Stimulated activated CD4-positive, alpha-beta T cell treated with anti-CD3 and anti-CD28 coated beads, Interleukin-15, amount 100 ng/mL, for 1 hour (primary cell): ENCODE results near the gene AFF2.

Experiments used
- DNase-seq, 2 donors: peaks; one replicate each; pipeline ENCODE4 v3.0.0-alpha.2; 2020; ENCODE audit warnings: low read depth in 1 of 2, low spot score in 1 of 2

Gene AFF2

DNA sequence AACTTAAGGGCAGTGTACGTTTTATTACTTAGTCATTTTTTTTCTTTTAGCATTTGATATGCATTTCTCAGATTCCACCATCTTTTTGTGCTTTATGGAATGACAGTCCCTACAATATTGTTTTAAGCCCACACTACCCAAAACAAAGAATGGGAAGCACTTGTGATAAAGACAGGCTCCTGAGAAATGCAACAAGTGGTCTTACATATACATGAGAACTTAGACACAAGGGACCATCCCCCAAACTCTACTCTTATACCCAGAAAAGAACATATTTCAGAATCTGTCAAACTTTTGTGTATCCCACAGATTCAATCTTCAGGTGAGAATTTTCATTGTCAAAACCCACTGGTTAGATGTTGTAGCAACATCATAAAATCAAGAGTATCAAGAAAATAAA lies 491.1 kb downstream of the AFF2 start:
- no peak for DNase-seq

DNA sequence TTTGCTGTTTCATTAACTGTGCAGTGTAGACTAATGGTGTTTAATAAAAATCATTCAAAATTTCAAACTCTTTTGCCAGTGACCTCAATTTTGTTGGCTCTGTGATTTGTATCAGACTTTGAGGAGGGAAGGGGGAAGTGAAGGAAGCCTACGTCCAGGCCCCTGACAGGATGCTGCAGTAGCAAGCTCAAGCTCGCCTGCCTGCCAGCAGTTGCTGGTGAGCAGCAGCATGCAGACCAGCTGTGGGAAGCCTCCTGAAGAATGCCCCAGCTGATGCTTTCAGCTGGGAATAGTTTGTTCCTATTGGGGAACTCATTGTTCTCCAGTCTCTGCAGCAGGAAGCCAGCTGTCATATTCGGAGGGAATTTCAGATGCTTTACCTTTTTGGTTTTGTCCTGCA lies 495.2 kb downstream of the AFF2 start:
- DNase-seq = no peak

DNA sequence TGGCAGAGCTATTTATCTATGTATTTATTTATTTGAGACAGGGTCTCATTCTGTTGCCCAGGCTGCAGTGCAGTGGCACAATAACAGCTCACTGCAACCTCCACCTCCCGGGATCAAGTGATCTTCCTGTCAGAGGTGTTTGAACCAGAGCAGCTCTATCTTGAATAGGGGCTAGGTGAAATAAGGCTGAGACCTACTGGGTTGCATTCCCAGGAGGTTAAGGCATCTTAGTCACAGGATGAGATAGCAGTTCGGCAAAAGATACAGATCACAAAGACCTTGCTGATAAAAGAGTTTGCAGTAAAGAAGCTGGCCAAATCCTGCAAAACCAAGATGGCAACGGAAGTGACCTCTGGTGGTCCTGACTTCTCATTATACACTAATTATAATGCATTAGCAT lies 501.9 kb downstream of the AFF2 start:
- no peak for DNase-seq

DNA sequence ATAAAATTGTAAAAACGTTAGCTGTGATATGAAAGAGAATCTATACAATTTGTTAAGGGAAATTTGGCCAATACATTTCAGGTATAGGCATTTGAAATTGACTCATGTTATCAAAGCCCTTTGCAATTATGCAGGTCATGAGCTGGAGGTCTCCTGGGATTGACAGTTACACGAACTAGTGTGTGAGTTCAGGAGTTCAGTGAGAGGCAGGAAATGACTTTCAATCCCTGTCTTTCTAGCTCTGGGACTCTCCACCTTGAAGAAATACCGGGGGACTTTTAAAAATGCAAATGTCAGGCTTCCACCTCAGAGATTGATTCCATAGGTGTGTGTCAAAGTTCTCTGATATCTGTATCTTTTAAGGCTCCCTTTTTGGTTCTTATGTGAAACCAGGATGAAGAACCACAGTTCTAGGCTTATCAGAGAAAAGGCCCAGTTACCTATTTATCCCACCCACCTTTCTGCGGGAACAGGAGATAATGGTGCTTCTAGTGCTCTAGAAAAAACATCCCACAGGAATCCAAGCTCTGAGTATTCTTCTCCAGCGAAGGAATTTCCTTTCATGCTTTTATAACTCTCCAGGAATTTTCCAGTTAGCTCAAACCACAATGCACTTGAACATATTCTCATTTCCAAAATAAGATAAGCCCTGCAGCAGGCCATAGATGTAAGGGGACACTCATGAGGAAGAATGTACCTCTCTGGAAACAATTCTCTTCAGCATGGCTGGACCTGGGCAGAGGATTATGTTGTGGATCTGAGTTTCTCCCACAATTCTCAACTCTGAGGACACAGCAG lies 503.6 kb downstream of the AFF2 start:
- DNase-seq = no peak

DNA sequence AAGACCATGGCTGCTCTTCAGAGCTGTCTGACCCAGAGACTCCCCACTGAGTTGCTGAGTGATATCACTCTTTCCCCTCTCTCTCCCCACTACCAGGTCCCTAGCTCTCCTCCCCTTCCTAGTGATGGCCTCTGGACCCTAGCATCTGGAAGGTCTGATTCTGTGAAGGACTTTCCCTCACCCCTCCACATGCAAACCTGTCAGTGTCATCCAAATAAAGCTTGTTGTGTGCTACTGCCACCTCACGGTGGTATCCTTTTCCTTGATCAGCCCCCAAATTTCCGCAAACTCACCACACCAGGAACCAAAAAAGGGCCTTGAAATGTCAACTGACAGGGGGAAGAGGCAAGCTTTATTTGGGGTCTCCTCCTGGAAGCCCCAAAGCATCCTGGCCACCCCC lies 504.5 kb downstream of the AFF2 start:
- no peak for DNase-seq

DNA sequence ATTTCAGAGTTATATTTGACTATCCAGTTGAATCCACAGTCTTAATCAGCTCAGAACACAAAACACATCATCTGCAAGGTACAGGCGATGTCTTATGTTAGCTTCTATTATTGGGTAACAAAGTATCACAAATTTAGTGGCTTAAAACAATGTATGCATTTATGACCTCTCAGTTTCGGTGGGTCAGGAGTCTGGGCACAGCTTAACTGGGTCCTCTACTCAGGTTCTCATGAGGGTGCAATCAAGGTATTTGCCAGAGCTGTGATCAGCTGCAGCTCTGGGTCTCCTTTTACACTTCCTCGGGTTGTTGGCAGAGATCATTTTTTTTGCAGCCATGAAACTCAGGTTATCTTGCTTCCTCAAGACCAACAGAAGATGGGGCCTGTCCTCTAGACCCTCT lies 505.8 kb downstream of the AFF2 start:
- no peak for DNase-seq

DNA sequence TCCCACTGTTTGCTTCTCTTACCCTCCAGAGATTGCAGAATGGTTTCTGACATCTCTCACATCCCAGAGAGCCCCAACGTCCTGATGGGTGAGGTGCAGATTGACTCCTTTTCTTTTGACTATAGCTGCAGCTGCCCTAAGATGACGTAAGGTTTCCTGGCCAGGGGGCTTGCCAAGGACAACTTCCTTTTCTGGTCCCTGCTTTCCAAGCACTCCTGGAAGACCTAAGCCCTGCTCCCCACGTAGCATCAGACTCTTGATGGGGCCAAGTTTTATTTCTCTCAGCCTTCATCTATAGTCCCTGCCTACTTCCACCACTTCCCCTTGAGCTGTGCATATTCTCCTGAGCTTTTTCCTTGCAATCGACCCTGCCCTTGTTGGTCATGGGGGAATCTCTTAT lies 507.0 kb downstream of the AFF2 start:
- no peak for DNase-seq

DNA sequence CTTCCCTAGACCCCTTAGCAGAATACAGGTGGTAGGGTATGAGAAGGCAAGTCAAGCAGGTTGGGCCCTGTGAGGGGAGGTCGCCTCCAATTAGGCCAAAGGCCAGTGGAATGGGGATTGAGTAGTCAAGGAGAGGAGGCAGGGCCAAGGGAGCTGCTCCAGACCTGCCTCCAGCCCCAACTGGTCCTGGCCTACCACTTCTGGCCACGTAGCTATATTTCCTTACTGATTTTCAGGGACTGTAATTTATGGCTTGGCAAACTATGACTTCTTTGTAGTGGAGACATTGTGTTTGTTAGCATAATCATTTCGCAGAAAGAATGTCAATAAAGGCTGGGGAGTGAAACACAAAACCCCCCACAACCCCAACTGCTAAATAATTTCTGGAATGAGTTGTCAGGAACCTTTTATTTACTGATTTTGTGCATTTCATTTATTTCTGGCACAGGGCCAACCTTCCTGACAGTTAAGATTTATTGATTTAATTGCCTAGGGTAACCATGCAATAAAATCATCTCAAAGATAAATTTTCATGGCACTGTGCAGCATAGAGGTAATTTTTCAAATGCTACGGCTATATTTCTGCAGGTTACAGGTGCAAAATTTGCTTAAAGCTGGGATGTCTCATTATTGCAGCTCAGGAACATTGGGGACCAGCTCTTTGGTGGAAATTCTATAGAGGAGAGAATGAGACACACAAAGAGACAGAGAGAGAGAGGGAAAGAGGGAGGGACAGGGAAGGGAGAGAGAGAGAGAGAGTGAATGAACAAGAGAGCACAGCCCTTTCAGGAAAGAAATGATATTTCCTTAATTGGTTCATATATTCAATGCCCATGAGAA lies 509.8 kb downstream of the AFF2 start:
- DNase-seq = no peak

DNA sequence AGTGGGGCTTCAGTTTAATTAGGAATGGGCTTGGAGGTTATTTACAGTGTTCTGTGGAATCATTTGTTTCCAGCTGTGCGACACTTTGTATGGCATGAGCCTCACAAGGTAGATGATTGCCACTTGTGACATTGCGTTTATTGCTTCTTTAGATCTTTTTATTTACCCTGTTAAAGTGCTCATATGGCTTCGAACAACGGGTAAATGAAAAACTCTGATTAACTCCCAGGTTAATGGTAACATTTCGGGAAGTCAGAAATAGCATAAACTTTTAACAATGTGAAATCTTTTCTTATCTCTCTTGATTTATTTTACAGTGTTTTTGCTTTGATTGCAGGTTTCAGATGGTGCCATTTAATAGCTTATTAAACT lies 510.4 kb downstream of the AFF2 start:
- DNase-seq = no peak

DNA sequence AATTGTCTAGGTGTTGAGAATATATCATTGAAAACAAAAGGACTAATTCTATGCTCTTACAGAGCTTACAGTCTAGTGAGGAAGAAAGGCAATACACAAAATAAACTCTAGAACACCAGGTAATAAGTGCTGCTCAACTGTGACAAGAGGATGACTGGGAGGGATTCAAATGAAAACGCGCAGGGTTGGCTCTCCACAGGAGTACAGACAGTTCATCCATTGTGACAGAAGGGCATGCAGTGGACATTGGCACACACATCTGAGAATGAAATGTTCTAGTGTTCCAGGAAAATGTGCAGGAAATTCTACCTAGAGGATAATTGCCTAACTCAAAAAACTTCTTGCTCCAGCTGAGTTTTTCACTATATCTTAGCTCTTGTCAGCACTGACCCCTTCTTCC lies 512.7 kb downstream of the AFF2 start:
- no peak for DNase-seq

DNA sequence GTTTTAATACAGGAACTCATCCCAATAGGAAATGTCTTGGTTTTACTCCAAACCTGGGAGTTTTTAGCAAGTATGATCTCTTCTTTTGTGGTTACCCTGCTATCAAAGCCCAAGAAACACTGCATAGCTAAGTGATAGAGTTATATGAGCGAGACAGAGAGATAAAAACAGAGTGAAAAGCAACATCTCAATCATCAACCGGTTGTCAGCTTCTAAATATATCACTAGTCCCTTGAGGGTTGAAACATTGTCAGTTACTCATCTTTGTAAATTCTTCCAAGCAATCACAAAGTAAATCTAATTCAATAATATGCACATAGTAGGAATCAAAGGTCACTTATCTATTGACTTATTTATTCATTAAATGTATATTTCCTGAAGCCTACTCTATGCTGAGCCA lies 520.7 kb downstream of the AFF2 start:
- no peak for DNase-seq

DNA sequence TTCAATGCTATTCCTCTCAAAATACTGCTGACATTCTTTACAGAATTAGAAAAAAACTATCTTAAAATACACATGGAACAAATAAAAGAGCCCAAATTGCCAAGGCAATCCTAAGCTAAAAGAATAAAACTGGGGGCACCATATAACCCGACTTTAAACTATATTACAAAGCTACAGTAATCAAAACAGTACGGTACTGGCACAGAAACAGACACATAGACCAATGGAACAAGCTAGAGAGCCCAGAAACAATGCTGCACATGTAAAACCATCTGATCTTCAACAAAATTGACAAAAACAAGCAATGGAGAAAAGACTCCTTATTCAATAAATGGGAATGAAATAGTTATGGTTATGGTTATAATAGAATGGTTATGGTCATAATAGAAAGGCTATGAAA lies 522.1 kb downstream of the AFF2 start:
- no peak for DNase-seq

DNA sequence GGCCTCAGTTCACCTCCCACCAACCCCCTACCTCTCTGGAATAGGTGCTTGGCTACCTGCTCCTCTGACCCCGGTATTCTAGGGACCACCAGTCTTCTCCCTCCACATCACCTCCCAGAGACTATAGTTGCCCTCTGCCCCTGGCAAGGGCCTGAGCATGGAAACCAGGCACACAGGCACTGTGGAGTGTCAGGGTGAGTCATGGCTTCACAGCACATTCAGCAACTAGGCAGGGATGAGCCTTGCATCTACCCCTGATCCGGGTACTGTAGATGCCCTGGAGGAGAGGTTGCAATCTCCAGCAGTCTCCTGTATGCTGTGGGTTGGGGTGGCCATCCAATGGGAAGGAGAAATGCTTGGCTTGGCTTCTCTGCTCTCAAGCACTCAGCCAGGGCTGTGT lies 532.0 kb downstream of the AFF2 start:
- DNase-seq = no peak

DNA sequence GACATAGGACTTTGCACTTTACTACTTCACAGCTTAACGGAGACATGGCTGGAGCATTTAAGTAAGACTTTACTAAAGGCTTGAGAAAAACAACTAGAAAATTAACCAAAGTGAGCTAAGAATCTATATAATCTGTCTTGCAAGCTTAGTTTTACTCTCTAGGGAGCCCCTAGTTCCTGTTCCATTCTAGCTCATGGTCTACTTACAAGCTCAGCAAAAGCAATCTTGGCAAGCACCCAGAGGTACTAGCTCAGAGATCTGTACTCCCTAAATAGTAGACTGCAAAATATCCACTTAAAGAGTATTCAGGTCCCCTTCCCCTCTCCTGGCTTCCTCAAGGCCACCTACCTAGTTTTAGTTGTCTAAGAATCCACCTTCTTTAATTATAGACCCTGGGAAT lies 535.7 kb downstream of the AFF2 start:
- no peak for DNase-seq

DNA sequence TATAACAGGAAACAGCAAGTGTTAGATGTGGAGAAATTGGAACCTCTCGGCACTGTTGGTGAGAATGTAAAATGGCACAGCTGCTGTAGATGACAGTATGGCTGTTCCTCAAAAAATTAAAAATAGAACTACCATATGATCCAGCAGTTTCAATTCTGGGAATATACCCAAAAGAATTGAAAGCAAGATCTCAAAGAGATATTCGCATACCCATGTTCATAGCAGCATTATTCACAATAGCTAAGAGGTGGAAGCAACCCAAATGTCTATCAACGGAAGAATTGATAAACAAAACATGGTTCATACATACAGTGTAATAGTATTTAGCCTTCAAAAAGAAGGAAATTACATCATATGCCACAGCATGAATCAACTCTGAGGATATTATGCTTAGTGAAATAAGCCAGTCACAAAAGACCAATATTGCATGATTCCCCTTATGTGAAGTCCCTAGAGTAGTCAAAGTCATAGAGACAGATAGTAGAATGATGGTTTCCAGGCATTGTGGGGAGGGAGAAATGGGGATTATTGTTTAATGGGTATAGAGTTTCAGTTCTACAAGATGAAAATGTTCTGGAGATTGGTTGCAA lies 537.0 kb downstream of the AFF2 start:
- no peak for DNase-seq

DNA sequence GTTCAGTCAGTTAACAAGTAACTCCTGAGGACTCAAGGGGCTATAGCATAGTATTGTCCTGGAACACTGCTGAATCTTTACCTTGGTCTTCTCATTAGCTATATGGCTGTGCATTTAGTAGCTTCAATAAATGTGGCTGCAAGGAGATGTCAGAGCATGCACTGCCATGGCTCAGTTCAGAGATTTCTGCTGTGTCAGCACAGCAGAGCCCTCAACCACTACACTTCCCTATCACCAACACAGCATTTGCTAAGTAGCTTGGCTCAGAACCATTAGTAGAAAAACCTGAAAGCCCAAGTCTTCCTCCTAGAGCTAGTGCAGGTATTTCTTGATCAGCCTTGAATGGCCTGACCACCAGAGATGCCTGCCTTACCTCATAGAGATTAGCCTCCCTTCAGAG lies 538.6 kb downstream of the AFF2 start:
- DNase-seq = no peak

DNA sequence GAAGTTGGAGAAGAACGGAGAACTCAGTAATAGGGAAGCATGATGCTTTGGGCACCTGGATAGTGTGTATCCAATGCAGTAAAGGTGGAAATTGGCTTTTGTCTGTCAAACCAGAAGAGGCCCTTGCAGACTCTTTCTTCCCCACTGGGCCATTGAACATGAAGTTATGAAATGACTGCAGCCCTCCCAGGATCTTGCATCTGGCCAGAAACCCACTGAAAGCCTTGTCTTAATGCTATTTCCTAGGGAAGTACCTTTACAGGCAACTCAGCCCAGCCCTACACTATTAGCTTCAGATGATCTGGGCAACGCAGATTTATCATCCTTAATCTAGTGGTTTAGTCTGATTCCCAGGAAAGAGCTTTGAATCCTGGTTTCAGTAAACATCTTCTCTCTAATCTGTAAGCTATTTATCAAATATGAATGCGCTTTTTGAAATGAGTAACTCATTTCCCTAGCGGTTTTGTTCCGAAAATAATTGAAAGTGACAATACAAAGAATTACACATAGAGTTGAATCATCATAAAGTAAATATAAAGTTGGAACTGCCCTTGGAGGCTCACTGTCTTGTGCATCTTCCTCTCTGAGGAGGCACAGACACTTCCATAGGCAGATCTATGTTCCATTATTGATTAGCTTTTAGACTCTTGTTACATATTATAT lies 540.6 kb downstream of the AFF2 start:
- DNase-seq = no peak

DNA sequence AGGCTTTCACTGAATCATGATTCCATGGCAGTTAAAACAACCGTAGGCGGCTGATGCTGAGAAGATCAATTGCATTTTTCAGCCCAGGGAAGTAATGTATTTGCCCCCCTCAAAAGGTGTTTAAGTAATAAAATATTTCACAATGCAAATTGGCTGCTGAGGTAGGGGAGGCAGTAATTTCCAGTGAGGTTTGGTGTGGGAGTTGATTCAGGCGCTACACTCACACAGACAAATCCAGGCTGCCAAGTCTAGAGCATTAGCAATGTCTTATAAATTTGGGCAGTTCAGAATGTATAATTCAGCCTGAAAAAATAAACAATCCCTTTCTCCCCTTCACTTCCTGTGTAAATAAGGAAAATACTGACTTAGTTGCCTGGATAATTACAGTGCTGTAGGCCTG lies 543.0 kb downstream of the AFF2 start:
- DNase-seq = no peak

DNA sequence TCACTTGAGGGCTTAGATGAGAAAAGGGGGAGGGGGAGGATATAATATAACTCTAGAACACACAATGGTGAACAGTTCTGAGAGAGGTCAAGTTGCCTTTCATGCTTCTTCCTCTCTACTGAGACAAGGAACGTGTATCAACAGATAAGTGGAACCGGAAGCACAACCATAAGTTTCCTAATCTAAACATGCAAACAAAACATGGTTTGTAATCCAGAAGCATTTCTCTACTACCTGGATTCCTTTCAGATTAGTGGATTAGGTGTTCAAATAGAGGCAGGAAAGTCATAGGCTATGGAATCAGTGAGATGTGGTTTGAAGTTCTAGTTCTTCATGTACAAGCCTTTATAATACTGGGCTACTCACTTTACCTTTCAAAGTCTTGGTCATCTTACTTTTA lies 544.1 kb downstream of the AFF2 start:
- no peak for DNase-seq

DNA sequence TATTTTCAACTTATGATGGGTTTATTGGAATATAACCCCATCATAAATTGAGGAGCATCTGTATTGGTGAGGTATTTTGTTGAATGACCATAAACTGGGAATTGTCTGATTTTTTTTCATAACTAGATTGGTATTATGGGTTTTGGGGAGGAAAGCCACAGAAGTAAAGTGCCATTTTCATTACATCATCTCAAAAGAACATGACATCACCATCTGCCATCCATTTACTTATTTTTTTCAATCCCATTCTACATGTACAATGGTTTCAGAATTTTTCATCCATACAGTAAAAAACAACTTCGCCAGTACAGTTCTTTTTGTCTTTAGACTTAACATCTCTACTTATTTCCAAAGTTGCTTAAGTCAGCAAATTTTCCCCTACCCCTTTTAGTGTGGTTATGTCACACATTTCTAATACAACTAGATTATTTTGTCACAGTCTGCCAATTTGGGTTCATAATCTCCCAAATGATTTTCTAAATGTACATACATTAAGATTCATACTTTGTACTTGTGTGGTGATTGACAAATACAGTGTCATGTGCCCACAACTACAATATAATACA lies 545.3 kb downstream of the AFF2 start:
- DNase-seq = no peak
